A673 (cell line): ENCODE data around the gene IGLON5.

Source experiments
- EZH2 ChIP-seq: fragments of 200-600 bp; sonication (generic); IDR thresholded peaks from 2 replicates; pipeline ENCODE4 v1.6.1; 2017; ENCODE audit warnings: borderline replicate concordance, low read depth, mild to moderate bottlenecking, mixed read lengths, antibody characterized with exemption, low read length; ENCODE audit not compliant: poor library complexity, severe bottlenecking
- TF ChIP-seq, protein P1 (sequence below): fragments of 300-800, 200-600 bp; sonication (generic); conservative IDR thresholded peaks from 2 replicates; pipeline ENCODE4 v1.5.1; 2017; ENCODE audit warnings: low read depth, mild to moderate bottlenecking, antibody characterized with exemption, low read length, moderate library complexity, mixed read lengths

DNA sequence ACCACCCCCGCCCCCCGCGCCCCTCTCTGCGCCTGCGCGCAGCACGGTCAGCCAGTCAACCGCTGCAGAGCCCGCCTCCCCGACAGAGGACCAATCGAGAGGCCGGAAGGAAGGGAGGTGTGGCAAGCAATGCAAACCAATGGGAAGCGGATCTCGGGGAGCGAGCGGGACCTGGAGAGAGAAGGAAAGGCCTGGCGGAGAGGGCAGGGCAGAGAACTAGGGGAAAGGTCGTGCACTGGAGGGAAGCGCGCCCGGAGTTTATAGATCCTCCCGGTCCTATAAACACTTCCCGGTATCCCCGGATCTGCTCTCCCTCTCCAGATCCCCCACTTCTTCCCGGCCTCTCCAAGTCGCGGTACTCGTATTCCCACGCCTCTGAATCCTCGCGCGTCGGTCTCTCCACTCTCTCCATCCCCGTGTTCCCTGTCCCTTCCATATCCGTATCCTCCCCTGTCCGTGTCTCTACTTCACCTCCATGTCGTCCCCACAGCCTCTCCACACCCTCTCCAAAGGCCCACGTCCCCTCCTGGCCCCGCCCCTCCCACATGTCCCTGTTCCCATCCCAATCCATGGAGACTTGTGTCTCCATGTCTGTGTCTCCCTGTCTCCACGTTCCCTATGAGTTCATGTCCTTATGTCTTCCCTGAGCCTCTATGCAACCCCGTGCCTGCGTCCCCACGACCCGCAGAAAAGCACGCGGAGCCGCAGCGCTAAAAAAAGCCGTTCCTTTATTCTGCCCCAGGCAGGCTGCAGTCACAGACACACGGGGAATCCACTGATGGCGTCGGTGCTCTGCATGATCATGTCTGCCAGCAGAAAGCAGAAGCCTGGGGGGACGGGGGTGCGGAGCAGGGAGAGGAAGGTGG lies 55.2 kb downstream of the IGLON5 start:
- TF ChIP-seq, protein P1, sequence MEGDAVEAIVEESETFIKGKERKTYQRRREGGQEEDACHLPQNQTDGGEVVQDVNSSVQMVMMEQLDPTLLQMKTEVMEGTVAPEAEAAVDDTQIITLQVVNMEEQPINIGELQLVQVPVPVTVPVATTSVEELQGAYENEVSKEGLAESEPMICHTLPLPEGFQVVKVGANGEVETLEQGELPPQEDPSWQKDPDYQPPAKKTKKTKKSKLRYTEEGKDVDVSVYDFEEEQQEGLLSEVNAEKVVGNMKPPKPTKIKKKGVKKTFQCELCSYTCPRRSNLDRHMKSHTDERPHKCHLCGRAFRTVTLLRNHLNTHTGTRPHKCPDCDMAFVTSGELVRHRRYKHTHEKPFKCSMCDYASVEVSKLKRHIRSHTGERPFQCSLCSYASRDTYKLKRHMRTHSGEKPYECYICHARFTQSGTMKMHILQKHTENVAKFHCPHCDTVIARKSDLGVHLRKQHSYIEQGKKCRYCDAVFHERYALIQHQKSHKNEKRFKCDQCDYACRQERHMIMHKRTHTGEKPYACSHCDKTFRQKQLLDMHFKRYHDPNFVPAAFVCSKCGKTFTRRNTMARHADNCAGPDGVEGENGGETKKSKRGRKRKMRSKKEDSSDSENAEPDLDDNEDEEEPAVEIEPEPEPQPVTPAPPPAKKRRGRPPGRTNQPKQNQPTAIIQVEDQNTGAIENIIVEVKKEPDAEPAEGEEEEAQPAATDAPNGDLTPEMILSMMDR: no peak
- no peak for TF ChIP-seq EZH2
